GM18526 (cell line): ENCODE data around the gene PPP2R1B.

Source experiments
- POLR2A ChIP-seq: IDR thresholded peaks from 3 replicates; pipeline ENCODE4 v1.6.1; 2011; ENCODE audit not compliant: insufficient read length; ENCODE audit errors: extremely low read depth

PPP2R1B gene

DNA sequence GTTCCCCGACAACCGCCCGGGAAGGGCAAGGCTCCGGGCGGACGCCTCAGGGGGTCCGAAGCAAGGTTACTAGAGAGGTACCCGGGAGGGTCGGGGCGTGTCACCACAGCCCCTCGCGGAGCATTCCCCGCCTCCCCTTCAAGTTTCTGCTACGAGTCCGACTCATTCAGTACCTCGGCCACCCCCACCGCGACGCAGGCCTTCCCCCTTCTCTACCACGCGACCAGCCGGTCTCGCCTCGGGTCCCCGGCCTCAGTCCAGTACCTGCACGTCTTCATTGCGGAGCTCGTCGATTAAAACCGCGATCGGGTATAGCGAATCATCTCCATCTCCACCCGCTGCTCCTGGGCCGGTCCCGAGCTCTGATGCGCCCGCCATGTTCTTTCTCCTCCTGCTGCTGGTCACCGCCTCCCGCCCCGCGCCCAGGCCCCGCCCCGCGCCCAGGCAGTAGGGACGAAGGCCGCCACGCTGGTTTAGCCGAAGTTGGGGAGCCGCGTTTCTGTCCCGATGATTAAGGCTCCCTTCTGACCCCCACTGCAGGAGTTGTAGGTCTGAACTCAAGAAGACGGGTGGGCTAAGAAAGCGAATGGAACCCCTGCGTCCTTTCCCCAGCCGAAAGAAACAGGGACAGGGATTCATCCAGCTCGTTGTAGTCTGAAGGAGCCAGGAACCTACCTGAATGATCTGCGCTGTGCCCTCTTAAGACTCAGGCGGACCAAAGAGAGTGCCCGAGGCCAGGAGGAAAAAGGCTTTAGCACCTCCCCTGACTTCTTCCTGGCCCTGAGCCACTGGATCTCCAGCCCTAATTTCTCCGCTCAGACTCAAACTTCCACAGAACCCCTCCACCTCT, at the start of gene PPP2R1B:
Gene PPP2R1B, minus strand, starts transcription at position 406 of the 850 bp plus-strand sequence. Its CDS starts 28 bp downstream, at position 378.
- peak; percentile 69 for TF ChIP-seq POLR2A

DNA sequence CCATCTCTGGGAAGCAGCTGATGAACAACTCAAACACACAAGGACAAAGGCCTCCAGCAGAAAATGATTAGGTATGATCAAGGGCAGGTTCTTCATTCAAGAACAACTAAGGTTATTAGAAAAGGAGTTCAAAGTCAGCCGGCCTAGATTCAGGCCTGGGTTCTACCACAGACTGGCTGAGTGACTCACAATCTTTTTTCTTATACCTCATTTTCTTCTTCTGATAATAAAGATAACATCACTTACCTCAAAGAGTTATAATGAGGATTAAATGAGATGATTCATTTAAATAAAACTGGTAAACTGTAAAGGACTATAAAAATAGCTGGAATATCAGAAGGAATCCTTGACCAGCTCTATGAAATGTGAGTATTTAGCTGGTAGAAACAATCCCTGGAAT, 49.3 kb upstream of the PPP2R1B start:
- TF ChIP-seq POLR2A: no peak

DNA sequence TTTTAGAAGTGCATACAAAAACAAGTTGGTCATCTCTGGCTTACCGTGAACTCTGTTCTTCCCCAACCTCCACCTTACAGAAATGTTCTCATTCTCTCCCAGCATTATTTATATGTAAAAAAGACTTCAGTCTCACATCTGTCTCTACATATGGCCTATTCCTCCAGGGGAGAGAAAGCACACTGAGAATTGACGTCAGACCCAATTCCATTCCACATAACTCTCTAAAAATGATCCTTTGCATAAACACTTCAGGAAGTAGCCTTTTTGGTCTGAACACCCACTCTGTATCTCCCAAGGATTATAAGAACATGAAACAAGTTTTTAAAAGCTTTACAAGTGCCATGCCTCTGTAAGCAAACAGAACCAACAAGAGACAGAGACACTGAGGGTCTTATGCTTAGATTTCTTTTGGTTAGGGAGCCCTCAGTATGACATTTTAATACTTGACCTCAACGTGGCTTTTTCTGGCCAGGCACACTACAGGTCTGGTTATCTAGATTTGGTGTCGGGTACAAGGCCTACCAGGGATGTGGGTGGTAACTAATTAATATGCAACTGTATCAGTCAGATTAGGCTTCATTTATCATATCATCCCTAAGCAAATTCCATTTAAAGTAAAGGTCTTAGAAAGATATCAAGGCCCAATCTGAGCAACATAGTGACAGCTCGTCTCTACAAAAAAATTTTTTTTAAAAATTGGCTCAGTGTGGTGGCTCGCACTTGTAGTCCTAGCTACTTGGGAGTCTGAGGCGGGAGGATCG, 48.5 kb upstream of the PPP2R1B start:
- TF ChIP-seq POLR2A: no peak

DNA sequence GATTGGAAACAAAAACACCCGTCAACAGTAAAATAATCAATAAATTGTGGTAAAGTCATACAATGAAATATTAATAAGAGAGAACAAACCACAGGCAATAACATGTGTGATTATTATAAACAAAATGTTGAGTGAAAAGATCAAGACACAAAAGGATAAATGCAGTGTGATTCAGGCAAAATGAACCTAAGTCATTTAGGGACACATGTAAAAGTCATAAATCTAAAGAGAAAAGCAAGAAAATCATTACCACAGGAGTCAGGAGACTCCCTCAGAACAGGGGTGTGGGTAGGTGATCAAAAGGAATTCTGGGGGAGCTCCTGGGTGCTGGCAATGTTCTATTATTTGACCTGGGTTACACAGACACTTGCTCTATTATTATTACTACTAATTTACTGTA, 47.9 kb upstream of the PPP2R1B start:
- no peak for TF ChIP-seq POLR2A

DNA sequence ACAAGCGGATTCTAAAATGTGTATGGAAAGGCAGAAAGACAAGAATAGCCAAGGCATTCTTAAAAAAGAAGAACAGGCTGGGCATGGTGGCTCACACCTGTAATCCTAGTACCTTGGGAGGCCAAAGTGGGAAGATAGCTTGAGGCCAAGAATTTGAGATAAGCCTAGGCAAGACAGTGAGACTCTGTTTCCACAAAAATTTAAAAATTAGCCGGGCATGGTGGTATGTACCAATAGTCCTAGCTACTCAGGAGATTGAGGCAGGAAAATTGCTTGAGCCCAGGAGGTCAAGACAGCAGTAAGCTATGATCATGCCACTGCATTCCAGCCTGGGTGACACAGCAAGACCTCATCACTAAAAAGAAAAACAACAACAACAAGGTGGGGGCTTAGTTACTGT, 46.0 kb upstream of the PPP2R1B start:
- no peak for TF ChIP-seq POLR2A

DNA sequence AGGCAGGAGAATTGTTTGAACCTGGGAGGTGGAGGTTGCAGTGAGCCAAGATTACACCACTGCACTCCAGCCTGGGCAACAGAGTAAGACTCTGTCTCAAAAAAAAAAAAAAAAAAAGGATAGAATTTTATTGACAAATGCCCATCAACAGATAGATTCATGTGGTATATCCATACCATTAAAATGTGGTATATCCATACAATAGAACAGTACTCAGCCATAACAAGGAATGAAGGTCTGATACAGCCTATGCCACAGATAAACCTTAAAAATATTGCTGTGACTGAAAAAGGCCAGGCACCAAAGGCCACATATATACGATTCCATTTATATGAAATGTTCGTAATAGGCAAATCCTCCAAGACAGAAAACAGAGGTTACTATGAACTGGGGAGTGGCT, 45.3 kb upstream of the PPP2R1B start:
- TF ChIP-seq POLR2A: no peak

DNA sequence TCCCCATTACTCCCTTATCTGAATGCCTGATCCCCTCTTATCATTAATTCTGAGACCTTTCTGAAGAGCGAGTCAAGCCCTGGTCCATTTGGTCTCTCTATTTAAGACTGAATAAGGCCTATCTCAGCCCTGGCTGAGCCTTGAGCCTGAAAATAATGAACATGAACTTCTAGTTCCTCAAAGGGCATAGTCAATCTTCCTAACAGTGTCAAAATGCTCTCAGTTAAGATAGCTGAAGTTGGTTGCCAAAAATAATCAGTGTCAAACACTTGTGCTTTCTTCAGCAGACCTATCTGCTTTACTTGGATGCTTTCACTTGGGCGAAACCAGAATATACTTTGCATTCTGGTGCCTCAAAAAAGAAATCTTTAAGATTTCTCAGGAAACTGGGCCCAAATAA, 42.6 kb upstream of the PPP2R1B start:
- TF ChIP-seq POLR2A: no peak

DNA sequence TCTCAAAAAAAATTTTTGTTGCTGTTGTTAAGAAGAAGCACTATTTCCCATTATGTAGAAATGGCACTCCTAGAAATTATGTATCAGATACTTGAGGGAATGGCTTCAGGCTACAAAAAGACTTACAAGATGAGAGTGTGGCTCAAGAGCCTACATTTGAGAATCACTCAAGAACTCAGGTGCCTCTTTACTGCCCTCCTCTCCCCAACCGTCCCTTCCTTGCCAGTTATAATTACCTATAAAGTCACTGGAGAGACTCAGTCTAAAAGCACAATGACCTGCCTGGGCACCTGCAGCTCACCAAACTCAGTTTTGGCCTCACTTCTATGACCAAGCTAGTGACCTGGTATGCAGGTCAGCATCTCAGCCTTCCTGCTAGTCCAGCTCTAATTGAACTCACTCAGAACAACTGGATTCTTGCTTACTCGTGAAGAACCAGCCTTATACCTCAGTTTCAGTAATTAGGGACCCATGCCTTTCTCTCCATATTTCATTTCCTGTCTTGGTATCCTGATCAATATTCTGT, 41.9 kb upstream of the PPP2R1B start:
- no peak for TF ChIP-seq POLR2A

DNA sequence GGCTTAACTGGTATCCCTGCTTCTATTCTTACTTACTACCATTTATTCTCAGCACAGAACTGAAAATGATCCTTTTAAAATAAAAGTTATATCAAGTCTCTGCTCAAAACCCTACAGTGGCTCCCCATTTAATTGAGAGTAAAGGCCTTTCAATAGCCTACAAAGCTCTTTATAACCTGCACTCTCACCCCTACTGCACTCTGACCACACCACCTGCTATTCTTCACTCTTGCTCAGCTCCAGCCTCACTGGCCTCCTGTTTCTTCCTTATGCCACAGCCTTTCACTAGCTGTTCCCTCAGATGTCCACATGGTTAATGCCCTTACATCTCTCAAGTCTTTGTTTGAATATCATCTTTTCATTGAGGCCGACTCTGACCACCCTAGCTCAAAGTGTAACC, 40.9 kb upstream of the PPP2R1B start:
- no peak for TF ChIP-seq POLR2A

DNA sequence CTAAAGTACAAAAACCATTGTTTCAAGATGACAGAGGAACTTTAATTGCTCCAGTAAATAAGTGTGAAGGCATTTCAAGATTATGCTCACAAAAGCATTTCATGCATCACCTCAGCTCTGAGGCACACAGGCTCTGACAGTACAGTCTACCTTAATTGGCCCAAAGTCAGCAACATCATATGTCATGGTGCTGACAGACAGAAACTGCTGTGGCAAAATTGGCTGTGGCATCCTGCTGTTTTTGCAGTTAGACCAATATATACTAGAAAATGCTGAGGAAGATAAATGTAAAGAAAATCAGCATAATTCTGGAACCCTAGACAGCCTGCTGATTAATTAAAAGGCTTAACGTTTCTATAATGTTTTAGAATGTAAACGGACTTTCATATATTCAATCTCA, 34.9 kb upstream of the PPP2R1B start:
- no peak for TF ChIP-seq POLR2A

DNA sequence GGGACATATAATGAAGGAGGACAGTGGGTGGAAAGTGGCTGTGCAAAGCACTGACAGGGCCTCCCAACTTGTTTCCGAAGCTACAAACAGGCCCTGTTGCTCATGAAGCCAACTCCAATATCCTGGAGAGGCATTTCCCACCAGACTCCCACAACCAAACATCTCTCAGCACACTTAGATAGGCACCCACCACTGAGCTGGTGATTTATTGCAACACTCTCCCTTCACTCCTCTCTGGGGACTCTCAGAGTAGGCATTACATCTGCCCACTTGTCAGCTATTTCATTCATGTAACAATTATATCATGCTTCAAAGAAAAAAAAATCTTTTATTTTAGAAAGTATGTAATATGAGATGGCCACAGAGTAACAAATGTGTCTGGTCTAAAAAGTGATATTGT, 32.1 kb upstream of the PPP2R1B start:
- TF ChIP-seq POLR2A: no peak

DNA sequence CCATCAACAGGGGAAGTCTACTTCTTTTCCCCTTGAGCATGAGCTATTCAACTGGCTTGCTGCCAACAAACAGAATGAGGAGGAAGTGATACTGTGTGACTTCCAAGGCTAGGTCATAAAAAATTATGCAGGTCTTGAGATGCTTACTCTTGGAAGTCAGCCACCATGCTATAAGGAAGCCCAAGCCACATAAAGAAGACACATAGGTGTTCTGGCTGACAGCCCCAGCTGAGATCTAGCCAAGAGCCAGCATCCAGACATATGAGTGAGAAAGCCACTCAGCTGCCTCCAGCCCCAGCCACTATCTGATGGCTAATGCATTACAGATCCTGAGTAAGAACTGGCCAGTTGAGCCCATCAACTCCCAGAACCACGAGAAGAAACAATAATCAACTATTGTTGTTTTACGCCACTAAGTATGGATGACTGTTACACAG, 31.0 kb upstream of the PPP2R1B start:
- no peak for TF ChIP-seq POLR2A

DNA sequence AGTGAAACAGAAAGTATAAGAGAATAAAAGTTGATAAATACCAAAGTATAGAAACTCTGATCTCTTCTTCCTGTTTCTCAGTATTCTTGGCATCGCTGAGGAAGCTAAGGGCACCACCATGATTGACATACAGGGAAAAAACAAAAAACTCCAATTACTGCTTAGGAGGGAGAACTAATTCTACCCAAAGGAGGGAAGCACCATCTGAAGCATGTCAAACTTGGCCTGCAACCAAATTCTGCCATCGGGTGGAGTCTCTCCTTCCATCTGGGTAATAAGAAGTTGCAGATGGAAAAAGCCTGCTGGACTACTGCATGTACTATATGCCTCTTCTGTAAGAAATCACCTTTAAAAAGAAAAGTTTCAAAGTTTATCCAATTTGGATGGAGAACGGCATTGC, 30.5 kb upstream of the PPP2R1B start:
- no peak for TF ChIP-seq POLR2A

DNA sequence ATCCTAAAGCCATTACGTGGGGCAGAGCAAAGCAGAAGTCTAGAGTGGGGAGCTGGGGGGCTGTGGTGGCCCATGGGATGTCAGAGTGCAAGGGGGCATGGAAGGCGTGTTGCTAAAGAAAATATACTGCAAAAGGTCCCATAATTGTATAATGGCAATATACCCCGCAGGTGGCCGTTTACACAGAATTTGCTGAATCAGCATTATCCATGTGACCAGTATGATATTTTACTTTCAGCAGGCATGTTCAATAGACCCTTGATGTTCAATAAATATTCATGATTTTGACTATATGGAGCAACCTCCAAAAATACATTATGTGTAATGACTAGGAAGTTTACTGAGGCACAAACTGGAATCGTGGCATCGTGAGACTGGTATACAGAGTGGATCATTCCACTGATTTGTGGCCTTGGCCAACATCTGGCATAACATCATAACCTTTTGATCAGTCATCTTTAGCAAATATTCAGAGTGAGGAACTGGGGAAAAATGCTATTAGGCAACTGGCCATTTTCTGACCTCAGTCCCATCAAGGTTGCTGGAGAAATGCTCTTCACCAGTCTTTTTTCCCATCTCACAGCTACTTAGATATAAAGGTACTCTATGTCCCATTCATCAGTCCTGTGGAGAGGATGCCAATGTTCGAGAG, 29.3 kb upstream of the PPP2R1B start:
- no peak for TF ChIP-seq POLR2A

DNA sequence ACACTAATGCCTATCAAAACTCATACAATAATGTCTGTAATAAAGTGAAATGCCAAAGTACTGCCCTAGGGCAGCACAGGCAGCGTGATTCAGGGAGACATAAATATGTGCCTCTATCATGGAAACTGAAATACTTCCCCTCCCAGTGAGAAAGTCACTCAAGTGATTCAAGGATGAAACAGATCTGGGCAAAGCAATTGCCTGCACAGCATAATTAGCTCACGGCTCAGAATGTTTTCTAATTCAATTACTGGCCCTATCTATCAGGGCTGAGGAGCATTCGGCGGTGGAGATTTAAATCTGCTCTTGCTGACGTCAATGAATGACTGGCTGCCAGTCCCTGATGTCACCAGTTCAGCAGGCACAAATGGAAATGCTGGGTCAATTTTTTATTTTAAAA, 27.7 kb upstream of the PPP2R1B start:
- TF ChIP-seq POLR2A: no peak
